IPS-20b (cell line): Measurements from ENCODE around the gene ATAT1.

Experiments used
- H3K27ac ChIP-seq: one replicate; pipeline ENCODE4 v1.5.1; 2013; ENCODE audit warnings: low read length
- H3K27me3 ChIP-seq: 2 replicates; pipeline ENCODE4 v1.6.1; 2013; ENCODE audit warnings: mild to moderate bottlenecking, low read length, inconsistent platforms; ENCODE audit not compliant: insufficient read depth
- H3K36me3 ChIP-seq: 2 replicates; pipeline ENCODE4 v1.6.1; 2013; ENCODE audit warnings: low read depth, mild to moderate bottlenecking, inconsistent platforms, low read length, moderate library complexity; ENCODE audit not compliant: insufficient read depth
- H3K4me1 ChIP-seq: 2 replicates; pipeline ENCODE4 v1.6.1; 2013; ENCODE audit warnings: mild to moderate bottlenecking, control low read depth, inconsistent platforms, low read length, moderate library complexity; ENCODE audit not compliant: insufficient read depth
- H3K4me3 ChIP-seq: 2 replicates; pipeline ENCODE4 v1.5.1; 2013; ENCODE audit warnings: mild to moderate bottlenecking, low read length, inconsistent platforms
- H3K9ac ChIP-seq: 2 replicates; pipeline ENCODE4 v1.6.1; 2013; ENCODE audit warnings: low read depth, mild to moderate bottlenecking, inconsistent platforms, low read length, moderate library complexity
- H3K9me3 ChIP-seq: 2 replicates; pipeline ENCODE4 v1.6.1; 2013; ENCODE audit warnings: mild to moderate bottlenecking, low read depth, low read length, inconsistent platforms; ENCODE audit not compliant: insufficient read depth

ATAT1 gene

DNA sequence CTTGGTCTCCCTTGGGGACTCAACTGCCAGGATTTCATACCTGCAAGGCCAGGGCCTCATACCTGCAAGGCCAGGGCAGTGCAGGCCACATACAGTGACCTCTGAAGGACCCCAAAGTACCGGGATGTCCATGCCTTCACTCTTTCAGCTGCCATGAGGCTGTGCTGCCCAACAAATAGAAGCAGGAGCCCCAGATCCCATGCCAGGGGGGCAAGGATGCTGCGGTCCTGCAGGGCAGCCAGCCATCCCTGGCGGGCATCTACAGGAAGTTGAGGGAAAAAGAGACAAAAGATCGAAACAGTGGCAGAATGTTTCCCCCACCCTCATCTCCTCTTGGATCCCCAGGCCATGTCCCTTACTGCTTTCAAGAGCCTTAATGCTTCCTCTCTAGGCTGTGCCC, 63.3 kb downstream of the ATAT1 start:
- H3K27me3 ChIP-seq = no peaks in the 10 kb centered on the region
- H3K9me3 ChIP-seq = no peaks in the 10 kb centered on the region
- peak overlapping the region; percentile 87; the same call in 1 of the 2 replicates for H3K9ac ChIP-seq
- H3K27ac ChIP-seq = peak overlapping the region; percentile 86
- peaks cover 23% of the 10 kb centered on the region for H3K4me1 ChIP-seq
- H3K36me3 ChIP-seq = no peaks in the 10 kb centered on the region
- H3K4me3 ChIP-seq = peak overlapping the region; percentile 92

DNA sequence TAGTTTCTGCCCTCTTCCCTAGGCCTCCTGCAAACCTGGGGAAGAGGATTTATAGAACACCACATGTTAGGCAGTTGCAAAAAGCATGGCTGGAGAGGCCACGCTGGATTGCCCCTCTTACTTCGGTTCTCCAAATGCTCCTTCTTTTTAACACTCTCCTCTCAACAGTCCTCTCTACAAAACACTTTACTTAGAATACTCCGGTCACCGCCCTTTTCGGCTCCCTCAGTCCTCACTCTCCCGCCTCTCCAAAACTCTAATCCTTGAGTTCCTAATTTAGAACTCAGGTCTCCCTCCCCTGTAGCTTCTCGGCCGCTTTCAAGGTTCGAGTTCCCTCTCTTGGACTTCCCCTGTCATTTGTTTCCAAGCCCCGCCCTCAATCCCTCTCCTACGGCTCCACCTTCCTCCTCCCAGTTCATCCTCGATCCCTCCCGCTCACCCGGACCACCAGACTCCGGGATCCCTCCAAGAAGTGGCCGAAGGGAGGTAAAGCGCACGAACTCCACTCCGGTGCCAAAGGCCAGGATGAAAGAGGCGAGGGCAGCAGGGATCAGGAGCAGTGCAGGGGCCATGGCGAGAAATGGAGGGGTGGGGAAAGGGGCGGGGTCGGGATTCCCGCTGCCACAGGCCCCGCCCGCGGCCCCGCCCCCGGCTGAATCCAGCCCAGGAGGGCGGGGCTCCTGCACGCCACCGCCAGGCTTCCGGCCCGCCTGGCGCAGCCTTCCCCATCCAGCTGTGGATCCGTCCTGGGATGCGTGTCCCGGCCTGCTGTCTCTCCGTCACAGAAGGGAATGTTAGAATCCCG, 63.9 kb downstream of the ATAT1 start, which contains the start of gene NRM:
Gene NRM, minus strand, starts transcription at position 582 of the 805 bp plus-strand sequence. Its CDS starts 10 bp downstream, at position 572.
- Histone ChIP-seq H3K4me3 (peak within 1 kb of the TSS; percentile 92), H3K9me3 (no peaks in the 10 kb centered on the region), H3K27me3 (no peaks in the 10 kb centered on the region), H3K9ac (peak within 1 kb of the TSS; percentile 87; the same call in 1 of the 2 replicates), H3K36me3 (no peaks in the 10 kb centered on the region), H3K27ac (peak within 1 kb of the TSS; percentile 86), H3K4me1 (peaks cover 21% of the 10 kb centered on the region)

DNA sequence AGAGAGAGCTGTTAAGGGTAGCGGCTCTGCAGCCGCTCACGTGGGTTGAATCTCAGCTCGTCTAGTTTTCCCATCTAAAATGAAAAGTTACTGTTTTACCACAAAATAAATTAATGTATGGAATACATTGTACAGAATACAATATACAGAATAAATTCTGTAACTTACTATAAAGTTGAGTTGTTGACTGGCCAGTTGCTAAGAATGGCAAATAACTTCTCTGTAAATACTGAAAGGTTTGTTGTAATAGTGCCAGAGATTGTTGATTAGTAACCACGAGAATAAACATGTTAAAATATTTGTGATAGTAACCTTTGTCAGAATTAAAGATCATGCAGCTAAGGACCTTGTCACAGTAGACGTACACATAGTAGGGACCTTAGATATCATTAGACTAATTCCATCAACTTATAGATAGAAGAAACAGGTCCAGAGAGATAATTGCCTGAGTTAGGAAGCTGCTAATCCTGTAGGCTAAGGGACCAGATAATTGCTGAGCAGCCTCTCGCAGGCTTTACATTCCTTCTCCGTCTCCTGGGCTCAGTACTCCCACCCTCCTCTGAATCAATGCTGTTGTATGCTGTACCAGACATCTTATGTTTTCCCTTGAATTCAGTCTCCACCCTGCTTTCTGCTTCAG, 64.7 kb downstream of the ATAT1 start:
- no peak overlapping the region for H3K27ac ChIP-seq
- no peaks in the 10 kb centered on the region for H3K27me3 ChIP-seq
- H3K9me3 ChIP-seq = no peaks in the 10 kb centered on the region
- H3K36me3 ChIP-seq = no peaks in the 10 kb centered on the region
- peak overlapping the region; percentile 87; the same call in 1 of the 2 replicates for H3K9ac ChIP-seq
- peaks cover 18% of the 10 kb centered on the region for H3K4me1 ChIP-seq
- peak overlapping the region; percentile 92 for H3K4me3 ChIP-seq
